PC-9 (cell line): ENCODE data around the gene ECE1. TPM values are rescaled to one million over a fixed set of nuclear protein-coding genes. Genes with fewer than 3 reads are reported as not detected.

Source experiments
- BruUV-seq: library from RNA; stranded (reverse); fragments of 400-500 nt; replicated peaks from 2 replicates; lab custom pipeline; 2021; lab: Mats Ljungman, UMichigan
- CTCF ChIA-PET: fragments of 300-600 bp; sonication (Branson Sonifier 250); formaldehyde crosslinking; loops from one replicate; lab custom pipeline; 2022; ENCODE audit warnings: antibody characterized with exemption; lab: Charles Lee
- POLR2A ChIA-PET: fragments of 300-600 bp; sonication (Branson Sonifier 250); formaldehyde crosslinking; loops from one replicate; lab custom pipeline; 2022; ENCODE audit warnings: antibody characterized with exemption; ENCODE audit not compliant: unreplicated experiment; lab: Charles Lee
- DNase-seq, 2 experiments: peaks; one replicate each; pipeline versions ENCODE4 v3.0.0 to v3.0.0-alpha.2; 2015 to 2022; ENCODE audit warnings: mixed read lengths in 1 of 2
- H2AFZ ChIP-seq: fragments of 200-600 bp; sonication (generic); 2 replicates; pipeline ENCODE4 v1.8.1; 2017; ENCODE audit warnings: antibody characterized with exemption
- H3F3A ChIP-seq: fragments of 200-600 bp; sonication (generic); 2 replicates; pipeline ENCODE4 v1.8.1; 2017; ENCODE audit warnings: antibody characterized with exemption, mild to moderate bottlenecking, low read depth; ENCODE audit not compliant: insufficient read depth
- H3K27ac ChIP-seq: fragments of 200-600 bp; sonication (generic); 2 replicates; pipeline ENCODE4 v1.6.1; 2016; ENCODE audit warnings: mixed run types
- H3K27me3 ChIP-seq: fragments of 200-600 bp; sonication (generic); 2 replicates; pipeline ENCODE4 v1.6.1; 2016; ENCODE audit warnings: low read depth, mixed run types; ENCODE audit not compliant: insufficient read depth
- H3K36me3 ChIP-seq: fragments of 200-600 bp; sonication (generic); 2 replicates; pipeline ENCODE4 v1.6.1; 2016; ENCODE audit warnings: low read depth, mixed run types
- H3K4me1 ChIP-seq: fragments of 200-600 bp; sonication (generic); replicated peaks from 2 replicates; pipeline ENCODE4 v1.6.1; 2016; ENCODE audit warnings: mixed run types; ENCODE audit not compliant: insufficient read depth
- H3K4me2 ChIP-seq: fragments of 200-600 bp; sonication (generic); 2 replicates; pipeline ENCODE4 v1.6.1; 2017; ENCODE audit warnings: mixed run types
- H3K4me3 ChIP-seq: fragments of 200-600 bp; sonication (generic); 2 replicates; pipeline ENCODE4 v1.6.1; 2016; ENCODE audit warnings: mixed run types
- H3K79me2 ChIP-seq: fragments of 200-600 bp; sonication (generic); 2 replicates; pipeline ENCODE4 v1.6.1; 2017; ENCODE audit warnings: low read depth, mixed run types
- H3K9me2 ChIP-seq: fragments of 200-600 bp; sonication (generic); 2 replicates; pipeline ENCODE4 v1.8.1; 2017; ENCODE audit warnings: mild to moderate bottlenecking; ENCODE audit not compliant: insufficient read depth
- H3K9me3 ChIP-seq: fragments of 200-600 bp; sonication (generic); 2 replicates; pipeline ENCODE4 v1.8.1; 2016; ENCODE audit warnings: low read depth; ENCODE audit not compliant: insufficient read depth
- H4K20me1 ChIP-seq: fragments of 200-600 bp; sonication (generic); 2 replicates; pipeline ENCODE4 v1.8.1; 2017; ENCODE audit not compliant: insufficient read depth
- CTCF ChIP-seq: fragments of 200-600 bp; sonication (generic); conservative IDR thresholded peaks from 2 replicates; pipeline ENCODE4 v1.6.1; 2017; ENCODE audit warnings: mixed run types, antibody characterized with exemption, mild to moderate bottlenecking, moderate library complexity
- EZH2 ChIP-seq: fragments of 200-600 bp; sonication (generic); IDR thresholded peaks from 2 replicates; pipeline ENCODE4 v1.8.0; 2017; ENCODE audit warnings: antibody characterized with exemption, low read depth
- intact Hi-C: fragments of 100-400 bp; cut with micrococcal nuclease; formaldehyde crosslinking; loops from one replicate; pipeline ENCODE4 v1.10.0; 2022; ENCODE audit not compliant: unreplicated experiment
- total RNA-seq: library from RNA; stranded (reverse); gene quantifications from 2 replicates; pipeline ENCODE4 v1.2.3, GENCODE V29; 2021

ECE1 gene
- total RNA-seq, 1 experiment from 2014 or later: 80.8 TPM

GRCh38 chr1:21257431-21258135, 32.7 kb downstream of the ECE1 start:
- H3K27ac ChIP-seq: no peak overlapping the region
- CTCF ChIA-PET: interaction anchor here (0.6 kb wide), 1 partner anchor 15 kb away, joined by 3 read pairs; no protein-coding TSS in a partner anchor

GRCh38 chr1:21256776-21257175, 33.5 kb downstream of the ECE1 start:
- Histone ChIP-seq H3K36me3 (no peaks in the 10 kb centered on the region), H3K9me3 (no peaks in the 10 kb centered on the region), H3F3A (peaks cover 8% of the 10 kb centered on the region), H3K4me2 (no peak overlapping the region), H3K9me2 (no peaks in the 10 kb centered on the region), H3K4me3 (no peak overlapping the region), H3K27ac (no peak overlapping the region), H2AFZ (no peak overlapping the region), H3K4me1 (peaks cover 25% of the 10 kb centered on the region), H3K79me2 (no peaks in the 10 kb centered on the region), H3K27me3 (no peaks in the 10 kb centered on the region), H4K20me1 (no peaks in the 10 kb centered on the region)
- CTCF ChIA-PET: no interaction called here
- DNase-seq: no peak
- POLR2A ChIA-PET: no interaction called here
- no TSS peak for BruUV-seq
- TF ChIP-seq EZH2: no peak
- no peak for TF ChIP-seq CTCF
- intact Hi-C loops: no loop called here

More at GRCh38 chr1:21257431-21258135, 32.7 kb downstream of the ECE1 start:
- no peaks in the 10 kb centered on the region for H3K36me3 ChIP-seq
- no peak for DNase-seq
- POLR2A ChIA-PET: interaction anchor here (0.5 kb wide), 1 partner anchor 97 kb away, joined by 3 read pairs; no protein-coding TSS in a partner anchor
- H2AFZ ChIP-seq: no peak overlapping the region
- peaks cover 25% of the 10 kb centered on the region for H3K4me1 ChIP-seq
- intact Hi-C loops: no loop called here
- peaks cover 2% of the 10 kb centered on the region for H3F3A ChIP-seq
- no peaks in the 10 kb centered on the region for H3K9me3 ChIP-seq
- no peak overlapping the region for H3K4me3 ChIP-seq
- no peaks in the 10 kb centered on the region for H3K27me3 ChIP-seq
- no peaks in the 10 kb centered on the region for H3K79me2 ChIP-seq
- no peaks in the 10 kb centered on the region for H4K20me1 ChIP-seq
- TF ChIP-seq CTCF: no peak
- TF ChIP-seq EZH2: no peak
- no TSS peak for BruUV-seq
- H3K4me2 ChIP-seq: no peak overlapping the region
- H3K9me2 ChIP-seq: no peaks in the 10 kb centered on the region

GRCh38 chr1:21255943-21256320, 34.3 kb downstream of the ECE1 start:
- no peak for DNase-seq
- Histone ChIP-seq H3K9me2 (no peaks in the 10 kb centered on the region), H3K79me2 (no peaks in the 10 kb centered on the region), H2AFZ (no peak overlapping the region), H3K36me3 (no peaks in the 10 kb centered on the region), H4K20me1 (no peaks in the 10 kb centered on the region), H3K27me3 (no peaks in the 10 kb centered on the region), H3K4me1 (peaks cover 23% of the 10 kb centered on the region), H3K27ac (no peak overlapping the region), H3K4me2 (no peak overlapping the region), H3F3A (peaks cover 17% of the 10 kb centered on the region), H3K9me3 (no peaks in the 10 kb centered on the region), H3K4me3 (no peak overlapping the region)
- intact Hi-C loops: loop anchor here (1.0 kb wide), 2 partner anchors 78 to 112 kb away; no protein-coding TSS in a partner anchor
- POLR2A ChIA-PET: no interaction called here
- no TSS peak for BruUV-seq
- CTCF ChIA-PET: interaction anchor here (1.3 kb wide), 2 partner anchors 113 to 114 kb away, joined by 5 to 6 read pairs; no protein-coding TSS in a partner anchor
- no peak for TF ChIP-seq EZH2
- TF ChIP-seq CTCF: no peak
